Activated CD8-positive, alpha-beta memory T cell treated with anti-CD3 and anti-CD28 coated beads, Interleukin-2, amount 50 U/mL, for 48 hours (primary cell): Measurements from ENCODE around the gene SPEM3.

Experiments
- DNase-seq: peaks from one replicate; pipeline ENCODE4 v3.0.0-alpha.2; 2020

Gene SPEM3

DNA sequence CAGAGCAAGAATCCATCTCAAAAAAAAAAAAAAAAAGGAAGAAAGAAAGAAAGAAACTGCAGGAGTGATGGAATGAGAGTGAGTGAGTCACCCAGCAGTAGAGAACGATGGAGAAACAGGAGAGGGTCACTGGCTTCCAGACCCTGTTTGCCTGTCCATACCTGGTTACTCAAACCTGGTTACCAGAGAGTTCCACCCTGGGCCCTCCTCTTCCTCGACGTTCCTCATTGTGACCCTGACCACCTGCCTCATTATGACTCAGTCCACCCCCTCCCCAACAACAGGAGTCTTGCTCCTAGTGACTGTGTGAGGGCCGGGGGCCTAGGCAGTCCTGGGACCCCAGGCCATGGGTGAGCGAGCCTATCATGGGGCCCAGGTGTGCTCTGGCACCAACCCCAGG is at the start of gene SPEM3:
SPEM3 (plus strand) TSS at position 301 of the 400 bp plus-strand sequence; CDS start at position 347, 46 bp downstream.
- DNase-seq, result no peak

DNA sequence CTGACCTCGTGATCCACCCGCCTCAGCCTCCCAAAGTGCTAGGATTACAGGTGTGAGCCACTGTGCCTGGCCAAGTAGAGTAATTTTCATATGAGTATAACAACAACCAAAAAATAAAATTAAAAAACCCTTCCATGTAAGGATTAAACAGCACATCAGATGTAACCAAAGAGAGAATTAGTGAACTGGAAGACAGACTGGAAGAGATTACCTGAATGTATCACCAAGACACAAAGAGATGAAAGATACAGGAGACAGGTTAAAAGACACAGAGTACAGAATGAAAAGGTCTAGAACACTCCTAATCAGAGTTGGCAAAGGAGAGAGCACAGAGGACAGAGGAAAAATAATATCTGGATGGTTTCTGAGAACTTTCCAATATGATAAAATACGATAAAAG is 49.5 kb upstream of the SPEM3 start:
- DNase-seq, result no peak

DNA sequence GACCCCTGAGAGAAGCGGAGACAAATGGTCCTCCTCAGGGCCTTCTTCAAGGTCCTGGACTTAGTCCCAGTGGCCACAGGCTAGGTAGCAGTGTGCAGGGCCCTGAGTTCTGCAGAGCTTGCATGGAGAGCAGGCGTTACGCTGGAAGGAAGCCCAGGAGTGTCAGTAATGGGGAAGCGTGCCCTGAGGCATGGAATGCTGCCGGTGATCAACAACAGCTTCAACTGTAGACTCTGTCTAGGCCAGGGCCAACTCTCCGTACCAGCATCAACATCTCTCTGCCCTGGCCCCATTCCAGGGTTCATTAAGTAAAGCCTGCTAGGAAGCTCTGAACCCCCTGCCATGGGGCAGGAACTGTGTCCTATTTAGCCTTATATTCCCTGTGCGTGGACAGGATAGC is 48.3 kb upstream of the SPEM3 start:
- DNase-seq, result no peak

DNA sequence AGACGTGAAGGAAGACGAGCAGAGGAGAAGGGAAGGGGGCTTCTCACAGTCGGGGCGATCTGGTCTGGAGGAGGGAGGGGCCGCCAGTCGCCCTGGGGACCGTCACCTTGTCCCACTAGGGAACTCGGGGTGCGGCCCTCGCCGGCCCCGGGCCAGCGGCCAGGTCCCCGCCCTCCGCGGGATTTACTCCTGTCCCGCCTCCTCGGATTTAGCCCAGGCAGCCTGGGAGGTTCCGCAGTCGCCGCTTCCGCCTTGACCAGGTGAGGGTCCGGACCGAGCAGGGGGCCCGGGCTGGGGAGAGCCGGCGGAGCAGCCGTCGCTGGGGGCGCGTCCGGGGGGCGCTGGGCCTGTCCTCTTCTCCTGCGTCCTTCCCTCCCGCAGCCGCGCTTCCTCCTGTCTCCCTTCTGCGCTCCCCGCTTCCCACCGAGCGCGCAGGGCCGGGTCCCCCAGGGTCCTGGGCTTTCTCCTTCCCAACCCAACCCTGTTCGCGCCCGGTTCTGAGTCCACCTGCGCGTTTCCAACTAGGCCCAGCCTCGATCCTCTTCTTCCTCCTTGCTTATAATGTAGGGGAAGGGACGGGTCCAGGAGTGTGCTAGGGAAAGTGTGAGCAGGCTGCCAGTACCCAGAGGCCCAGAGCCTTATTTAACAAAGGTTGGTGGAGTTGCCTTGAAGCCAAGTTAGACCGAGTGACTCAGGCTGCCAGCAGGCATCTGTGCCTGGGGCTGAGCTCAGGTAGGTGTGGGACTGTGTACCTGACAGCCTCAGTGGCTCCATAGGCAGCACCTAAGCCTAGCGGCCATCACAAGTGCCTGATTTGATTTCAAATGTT is 47.6 kb upstream of the SPEM3 start, which contains the start of gene TNK1:
TNK1 (plus strand) TSS at position 235 of the 829 bp plus-strand sequence. CDS start 1,838 bp downstream, outside the sequence.
- no peak for DNase-seq

DNA sequence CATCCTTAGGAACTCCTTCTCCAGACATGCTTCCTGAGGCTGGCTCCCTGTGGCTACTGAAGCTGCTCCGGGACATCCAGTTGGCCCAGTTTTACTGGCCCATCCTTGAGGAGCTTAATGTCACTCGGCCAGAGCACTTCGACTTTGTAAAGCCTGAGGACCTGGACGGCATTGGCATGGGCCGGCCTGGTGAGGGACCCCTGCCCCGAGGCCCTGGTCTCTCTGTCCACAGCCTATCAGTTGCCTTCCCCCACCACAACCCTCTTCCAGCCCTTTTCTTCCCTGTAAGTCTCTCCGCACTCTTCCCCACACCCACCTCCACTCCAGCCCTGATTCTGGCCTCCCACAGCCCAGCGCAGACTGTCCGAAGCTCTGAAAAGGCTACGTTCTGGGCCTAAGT is 45.8 kb upstream of the SPEM3 start:
- no peak for DNase-seq

DNA sequence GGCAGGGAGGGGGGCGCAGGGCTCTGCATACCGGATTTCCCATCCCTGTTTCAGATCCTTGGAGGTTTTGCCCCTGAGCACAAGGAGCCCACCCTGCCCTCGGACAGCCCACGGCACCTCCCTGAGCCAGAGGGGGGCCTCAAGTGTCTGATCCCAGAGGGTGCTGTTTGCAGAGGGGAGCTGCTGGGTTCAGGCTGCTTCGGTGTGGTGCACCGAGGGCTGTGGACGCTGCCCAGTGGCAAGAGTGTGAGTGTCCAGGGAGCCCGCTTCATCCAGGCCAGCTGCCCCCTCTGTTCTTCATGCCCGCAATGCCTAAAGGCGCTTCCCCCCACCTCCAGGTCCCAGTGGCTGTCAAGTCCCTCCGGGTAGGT is 45.3 kb upstream of the SPEM3 start:
- no peak for DNase-seq

DNA sequence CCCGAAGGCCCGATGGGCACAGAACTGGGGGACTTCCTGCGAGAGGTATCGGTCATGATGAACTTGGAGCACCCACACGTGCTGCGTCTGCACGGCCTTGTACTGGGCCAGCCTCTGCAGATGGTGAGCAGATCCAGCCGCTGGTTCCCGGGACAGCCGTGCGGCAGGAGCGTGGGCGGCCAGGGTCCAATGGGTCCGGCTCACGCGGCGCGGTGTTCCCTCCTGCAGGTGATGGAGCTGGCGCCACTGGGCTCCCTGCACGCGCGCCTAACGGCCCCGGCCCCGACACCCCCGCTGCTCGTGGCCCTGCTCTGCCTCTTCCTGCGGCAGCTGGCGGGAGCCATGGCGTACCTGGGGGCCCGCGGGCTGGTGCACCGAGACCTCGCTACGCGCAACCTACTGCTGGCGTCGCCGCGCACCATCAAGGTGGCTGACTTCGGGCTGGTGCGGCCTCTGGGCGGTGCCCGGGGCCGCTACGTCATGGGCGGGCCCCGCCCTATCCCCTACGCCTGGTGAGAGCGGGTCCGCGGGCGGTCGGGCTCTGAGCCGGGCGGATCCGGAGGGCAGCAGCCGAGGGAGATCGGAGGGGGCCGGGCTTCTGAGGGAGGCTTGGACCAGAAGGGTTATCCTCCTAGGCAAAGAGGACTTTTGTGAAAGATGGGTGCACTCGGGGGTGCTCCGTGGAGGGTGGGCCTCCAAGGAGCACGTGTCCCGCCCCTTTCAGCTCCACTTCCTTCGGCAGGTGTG is 44.7 kb upstream of the SPEM3 start:
- DNase-seq, result peak; percentile 89

DNA sequence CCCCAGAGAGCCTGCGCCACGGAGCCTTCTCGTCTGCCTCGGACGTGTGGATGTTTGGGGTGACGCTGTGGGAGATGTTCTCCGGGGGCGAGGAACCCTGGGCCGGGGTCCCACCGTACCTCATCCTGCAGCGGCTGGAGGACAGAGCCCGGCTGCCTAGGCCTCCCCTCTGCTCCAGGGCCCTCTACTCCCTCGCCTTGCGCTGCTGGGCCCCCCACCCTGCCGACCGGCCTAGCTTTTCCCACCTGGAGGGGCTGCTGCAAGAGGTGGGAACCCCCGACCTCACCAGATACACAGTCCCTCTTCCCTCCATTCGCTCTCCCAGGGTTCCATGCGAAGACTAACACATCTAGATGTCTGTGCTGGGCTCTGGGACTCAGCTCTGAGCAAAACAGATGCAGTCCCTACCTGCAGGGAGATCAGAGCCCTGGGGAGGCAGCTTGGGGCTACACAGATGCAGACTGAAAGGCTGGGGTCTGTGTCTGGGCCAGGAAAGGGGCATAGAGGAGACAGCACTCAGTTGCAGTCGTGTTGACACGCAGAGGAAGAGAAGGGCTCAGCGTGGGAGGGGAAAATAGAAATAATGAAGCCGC is 44.1 kb upstream of the SPEM3 start:
- no peak for DNase-seq

DNA sequence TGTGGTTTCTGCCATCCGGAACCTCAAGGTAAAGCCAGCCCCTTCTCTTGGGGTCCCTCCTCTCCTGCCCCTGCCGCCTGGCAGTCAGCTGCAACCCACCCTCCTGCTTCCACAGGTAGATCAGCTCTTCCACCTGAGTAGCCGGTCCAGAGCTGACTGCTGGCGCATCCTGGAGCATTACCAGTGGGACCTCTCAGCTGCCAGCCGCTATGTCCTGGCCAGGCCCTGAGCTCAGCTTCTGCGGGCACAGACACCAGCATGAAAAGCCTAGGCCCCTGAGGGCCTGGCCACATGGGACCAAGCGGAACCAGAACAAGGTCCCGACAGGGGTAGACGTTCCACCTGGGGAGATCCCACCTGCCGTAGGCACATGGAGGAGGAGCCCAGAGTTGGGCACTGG is 39.8 kb upstream of the SPEM3 start:
- DNase-seq, result no peak

DNA sequence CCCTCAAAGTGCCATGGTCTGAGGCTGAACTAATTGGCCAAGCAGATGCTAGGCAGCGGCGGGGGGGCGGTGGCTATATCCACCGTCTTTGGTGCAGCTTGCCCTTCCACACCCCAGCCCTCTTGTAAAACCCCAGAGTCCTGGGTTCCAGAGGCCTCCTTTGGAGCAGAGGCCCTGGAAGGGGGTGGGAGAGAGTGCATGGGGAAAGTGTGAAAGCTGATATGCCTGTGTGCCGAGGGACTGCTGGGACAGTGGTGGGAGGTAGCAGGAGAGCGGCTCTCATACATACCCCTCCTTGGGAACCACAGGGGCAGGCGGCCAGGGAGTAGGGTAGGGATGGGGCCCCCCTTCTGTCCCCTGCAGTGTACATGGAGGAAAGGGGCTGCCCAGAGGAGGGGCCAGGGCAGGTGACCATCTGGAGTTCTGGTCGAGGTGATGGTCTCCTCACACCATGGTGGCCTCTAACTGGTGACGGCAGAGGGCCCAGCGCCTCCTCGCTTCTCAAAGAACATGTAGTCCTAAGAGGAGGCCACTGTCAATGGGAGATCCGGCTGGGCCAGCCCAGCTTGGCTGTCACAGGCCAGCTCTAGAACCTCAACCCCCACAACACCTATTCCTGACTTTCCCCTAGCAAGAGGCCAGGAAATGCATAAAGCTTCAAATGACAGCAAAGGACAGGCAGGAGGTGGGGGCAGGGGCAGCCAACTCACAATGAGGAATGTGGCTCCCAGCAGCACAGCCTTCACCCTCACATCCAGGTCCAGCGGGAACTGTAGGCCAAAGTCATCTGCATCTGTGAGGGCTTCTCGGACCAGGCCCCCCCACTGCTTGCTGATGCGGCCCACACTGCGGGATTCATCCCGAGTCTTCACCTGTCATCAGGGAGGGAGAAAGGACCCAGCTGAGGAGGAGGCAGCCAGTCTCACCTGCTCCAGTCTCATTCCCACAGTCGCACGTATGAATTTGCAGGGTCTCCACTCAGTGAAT is 38.4 kb upstream of the SPEM3 start:
- DNase-seq, result no peak

DNA sequence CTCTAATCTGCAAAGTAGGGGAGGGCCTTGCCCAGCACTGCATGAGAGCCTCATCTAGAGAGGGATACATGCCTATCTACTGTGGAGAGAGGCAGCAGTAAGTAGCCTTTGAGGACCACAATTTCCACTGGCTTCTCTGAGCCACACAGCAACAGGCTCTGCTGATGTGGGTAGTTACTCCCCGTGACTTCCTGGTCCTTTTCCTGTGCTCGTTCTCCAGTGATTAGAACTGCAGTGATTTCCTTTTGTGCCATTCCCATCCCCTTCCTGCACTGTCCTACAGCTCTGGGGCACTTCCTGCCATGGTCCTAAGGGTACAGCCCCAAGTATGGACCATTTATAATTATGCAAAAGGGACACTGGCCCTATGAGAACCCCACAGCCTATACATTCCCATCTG is 37.4 kb upstream of the SPEM3 start:
- DNase-seq, result no peak

DNA sequence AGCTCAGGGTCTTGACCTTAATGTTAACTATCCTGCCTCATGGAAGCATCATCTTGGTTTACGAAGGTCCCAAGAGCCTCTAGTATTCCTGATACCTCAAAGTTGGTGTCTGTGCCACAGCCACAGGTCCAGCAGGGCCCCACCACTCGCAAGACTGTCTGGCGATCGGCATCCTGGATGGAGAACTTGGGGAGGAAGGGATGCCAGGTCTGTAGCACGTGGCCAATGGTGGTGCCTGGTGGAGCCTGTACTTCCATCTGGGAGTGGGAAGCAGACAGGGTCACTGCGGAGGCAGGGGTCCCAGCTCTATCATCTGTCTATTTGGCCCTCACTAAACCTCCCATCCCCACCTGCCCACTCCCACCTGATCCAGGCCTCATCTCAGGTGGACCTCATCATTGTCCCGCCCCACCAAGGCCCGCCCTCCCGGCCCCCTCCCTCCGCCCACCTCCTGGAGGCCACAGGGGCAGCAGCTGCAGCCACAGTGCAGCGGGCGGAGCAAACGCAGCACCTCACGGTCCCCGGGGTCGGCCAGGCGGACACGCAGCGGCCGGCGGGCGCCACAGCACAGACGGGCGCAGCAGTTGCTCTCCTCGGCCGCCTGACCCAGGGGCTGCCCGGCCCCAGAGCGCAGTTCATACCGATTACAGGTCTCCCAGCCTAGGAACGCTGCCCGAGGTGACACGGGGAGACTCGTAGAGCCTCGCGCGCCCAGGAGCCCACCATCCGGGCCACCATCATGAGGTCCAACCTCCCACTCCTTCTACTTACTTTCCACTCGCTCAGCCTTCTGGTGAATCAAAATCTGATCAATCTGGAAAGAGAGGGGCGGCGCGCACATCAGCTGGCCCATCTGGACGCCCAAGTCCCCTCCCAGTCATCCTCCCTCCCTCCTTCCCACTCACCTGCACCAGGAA is 35.7 kb upstream of the SPEM3 start:
- no peak for DNase-seq

DNA sequence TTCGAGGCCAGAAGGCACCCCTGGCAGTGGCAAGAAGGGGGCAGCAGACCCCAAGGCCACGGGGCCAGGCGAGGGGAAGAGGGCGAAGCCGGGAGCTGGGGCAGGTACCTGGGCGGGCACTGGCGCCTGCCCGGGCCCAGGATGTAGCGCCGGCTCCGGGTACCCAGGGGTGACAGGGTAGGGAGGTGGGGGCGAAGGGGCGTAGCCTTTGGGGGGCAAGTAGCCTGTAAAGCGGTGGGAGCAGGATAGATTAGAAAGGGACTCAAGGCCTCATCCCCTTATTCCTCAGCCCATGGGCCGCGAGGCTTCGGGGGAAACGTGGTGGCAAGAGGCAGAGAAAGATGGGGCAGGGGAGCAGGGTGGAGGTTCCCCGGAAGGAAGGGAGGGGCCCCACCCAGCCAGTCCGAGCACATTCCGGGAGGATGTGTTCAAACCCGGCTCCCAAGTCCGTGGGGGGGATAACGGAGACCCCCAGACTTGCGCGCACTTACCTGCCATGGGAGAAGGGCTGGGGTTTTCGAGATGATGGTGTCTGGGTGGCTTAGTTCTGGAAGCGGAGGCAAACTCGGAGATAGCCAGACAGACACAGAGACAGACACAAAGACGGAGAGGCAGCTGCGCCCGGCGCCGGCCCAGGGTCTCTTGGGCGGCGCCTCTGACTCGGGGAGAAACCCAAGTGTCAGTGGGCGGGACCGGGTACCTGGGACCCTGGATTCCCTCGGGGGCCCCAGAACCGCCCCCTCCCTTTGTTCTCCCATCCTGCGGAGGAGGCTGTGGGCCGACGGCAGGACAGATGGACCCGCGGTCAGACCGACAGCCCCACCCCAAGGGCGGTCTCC is 34.8 kb upstream of the SPEM3 start:
- peak; percentile 69 for DNase-seq

DNA sequence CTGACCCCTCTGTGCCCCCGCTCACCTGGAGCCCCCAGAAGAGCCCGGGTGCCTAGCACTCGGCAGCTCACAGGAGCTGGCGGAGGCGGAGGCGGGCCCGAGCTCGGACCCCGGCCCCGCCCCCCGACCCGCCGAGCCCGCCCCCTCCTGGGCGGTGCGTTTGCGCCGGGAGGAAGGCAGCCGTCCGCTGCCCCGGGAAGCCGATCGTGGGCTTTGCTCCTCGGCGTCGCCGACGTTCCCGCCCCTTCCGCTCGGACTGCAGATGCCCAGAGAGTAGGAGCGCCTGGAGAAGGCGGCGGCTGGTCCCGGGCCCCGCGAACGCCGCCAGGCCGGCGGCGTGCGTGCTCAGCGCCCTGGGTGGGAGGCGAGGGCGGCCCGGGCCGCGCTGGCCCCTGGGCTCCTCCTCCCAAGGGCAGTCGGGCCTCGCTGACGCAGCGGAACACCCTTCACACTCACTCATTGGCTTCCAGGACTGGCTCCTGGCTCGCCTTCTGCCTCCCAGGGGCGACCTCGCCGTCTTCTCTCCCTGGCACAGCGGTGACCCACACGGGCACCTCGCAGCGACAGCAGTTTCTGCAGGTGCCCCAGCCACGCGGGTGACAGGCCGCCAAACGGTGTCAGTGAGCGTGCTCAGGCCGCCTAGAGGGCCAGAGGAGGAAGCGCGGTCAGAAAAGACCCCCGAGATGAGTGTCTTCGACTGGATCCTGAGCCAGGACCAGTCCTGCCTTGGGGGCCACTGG is 34.0 kb upstream of the SPEM3 start, which contains the start of gene PLSCR3:
PLSCR3 (minus strand) TSS at position 74 of the 740 bp plus-strand sequence. CDS start 415 bp downstream, outside the sequence.
- peak; percentile 92 for DNase-seq

DNA sequence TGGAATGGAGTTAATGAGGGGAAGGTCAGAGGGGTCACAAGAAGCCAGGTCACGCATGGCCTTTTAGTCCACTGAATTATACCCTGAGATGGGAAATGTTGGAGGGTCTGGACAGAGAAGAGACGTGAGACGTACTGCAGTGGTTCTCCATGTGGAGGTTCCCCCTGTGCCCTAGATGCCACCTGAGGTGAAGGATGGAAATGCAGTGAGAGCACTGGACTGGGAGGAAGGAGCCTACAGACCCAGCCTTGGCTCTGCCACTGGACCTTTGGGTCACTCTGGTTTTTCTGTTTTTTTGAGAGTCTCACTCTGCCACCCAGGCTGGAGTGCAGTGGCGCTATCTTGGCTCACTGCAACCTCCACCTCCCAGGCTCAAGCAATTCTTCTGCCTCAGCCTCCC is 32.5 kb upstream of the SPEM3 start:
- no peak for DNase-seq

DNA sequence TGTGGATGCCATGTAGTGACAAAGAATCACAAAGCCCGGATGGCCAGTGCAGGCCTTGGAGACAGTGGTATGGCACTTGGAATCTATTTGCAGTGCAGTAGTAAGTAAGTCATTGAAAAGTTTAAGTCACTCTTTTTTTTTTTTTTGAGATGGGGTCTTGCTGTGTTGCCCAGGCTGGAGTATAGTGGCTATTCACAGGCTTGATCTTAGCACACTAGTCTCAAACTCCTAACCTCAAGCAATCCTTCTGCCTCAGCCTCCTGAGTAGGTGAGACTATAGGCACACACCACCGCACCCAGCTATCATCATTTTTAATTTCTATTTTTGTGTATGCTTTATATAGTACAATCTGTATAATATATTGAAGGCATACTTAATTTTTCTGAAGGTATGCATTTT is 30.0 kb upstream of the SPEM3 start:
- no peak for DNase-seq

DNA sequence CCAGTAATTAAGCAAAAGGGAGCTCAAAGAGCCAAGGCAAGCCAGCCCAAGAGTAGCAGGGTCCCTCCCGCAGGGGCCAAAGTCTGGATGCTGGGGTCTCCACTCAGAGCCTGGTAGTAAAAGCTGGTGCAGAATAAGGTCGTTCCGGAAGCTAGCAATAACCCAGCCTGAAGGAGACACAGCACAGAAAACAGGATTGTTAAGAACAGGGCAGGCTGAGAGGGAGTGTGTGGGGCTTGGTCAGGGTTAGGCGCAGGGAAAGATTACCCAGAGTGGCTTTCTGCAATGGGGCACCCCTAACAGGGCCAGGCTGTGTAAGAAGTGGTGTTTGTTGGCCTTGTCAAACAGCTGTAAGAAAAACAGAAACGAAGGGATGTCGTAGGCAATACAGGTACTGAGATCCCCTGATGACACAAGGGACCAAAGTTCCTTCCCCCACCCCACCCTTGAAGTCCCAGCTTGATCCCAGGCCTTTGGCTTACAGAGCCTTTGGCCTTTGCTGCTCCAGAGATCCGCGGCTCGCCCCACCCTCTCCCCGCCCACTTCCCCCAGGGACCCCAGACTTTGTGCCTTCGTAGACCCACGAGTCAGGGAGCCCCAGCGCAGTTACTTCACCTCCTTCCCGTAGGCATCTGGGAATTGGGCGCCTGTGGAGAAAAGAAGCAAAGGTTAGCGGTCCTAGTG is 25.5 kb upstream of the SPEM3 start:
- no peak for DNase-seq

DNA sequence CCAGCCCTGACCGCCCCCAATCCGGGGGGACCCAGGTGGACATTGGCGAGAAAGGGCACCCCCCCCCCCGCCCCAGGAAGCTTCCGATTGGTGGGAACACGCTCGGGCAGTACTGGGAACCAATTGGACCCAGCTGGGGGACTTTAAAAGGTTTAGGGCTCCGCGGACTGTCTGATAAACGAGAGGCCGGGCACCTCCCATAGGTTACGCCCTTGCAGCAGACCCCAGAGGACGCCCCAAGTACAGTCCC is 25.0 kb upstream of the SPEM3 start:
- DNase-seq, result no peak
